ENCODE measurements around the gene TSNAX.

GRCh38 chr1:231523816-231524215 lies 4.7 kb upstream of the TSNAX start:
- TF ChIP-seq CTCF (optimal IDR thresholded peaks at IDR 0.05 in 1 of 3, IDR thresholded peaks at IDR 0.05 in 1 of 3, conservative IDR thresholded peaks at IDR 0.05 in 1 of 3; ENCODE audit: extremely low read depth in 1 of 3, insufficient read depth in 2 of 3, low read length in 3 of 3) (no peak), EZH2 (IDR thresholded peaks at IDR 0.05; ENCODE audit: low read length) (no peak)
